Measurements from ENCODE around the gene MAP1LC3B2. TPM values are rescaled to one million over a fixed set of nuclear protein-coding genes. Genes with fewer than 3 reads are reported as not detected.

Gene MAP1LC3B2
- total and polyA plus RNA-seq, 2 of the 8 experiments (the other 6 are each of a cell fraction or from before 2014, with no cell fraction given): 0.39 to 1.5 TPM

- Histone ChIP-seq H3K4me1 (replicated peaks in 1 of 4; ENCODE audit: control insufficient read depth in 3 of 4, insufficient read depth in 4 of 4, low read length in 3 of 4) (peaks cover 0 to 11% (median 9%) of the 10 kb centered on the region in 4 experiments; a peak in 6 of 7 replicates), H2BK20ac (ENCODE audit: low read length) (peak overlapping the region; percentile 51; the same call in 1 of the 2 replicates), H3K4ac (replicated peaks; ENCODE audit: insufficient read length, low read depth, low read length) (no peak overlapping the region), H4K91ac (replicated peaks; ENCODE audit: insufficient read length, low read length) (peak overlapping the region; percentile 18), H3K9me3 (ENCODE audit: insufficient read depth in 2 of 2, low read depth in 1 of 2, low read length in 1 of 2) (0 out of 4 replicates have a peak, but pooled peaks cover 0 to 2% of the 10 kb centered on the region in 2 experiments), H2AFZ (ENCODE audit: low read length) (0 out of 2 replicates have a peak overlapping the region, but pooled peaks have one; percentile 18), H3K36me3 (ENCODE audit: control insufficient read depth in 2 of 4, insufficient read depth in 4 of 4, low read length in 3 of 4) (no peaks in the 10 kb centered on the region), H3K4me2 (ENCODE audit: insufficient read depth in 1 of 2, low read depth in 2 of 2, low read length in 2 of 2) (no peak overlapping the region; a peak in 1 of 4 replicates), H3K79me2 (ENCODE audit: control insufficient read depth in 1 of 2, insufficient read depth in 2 of 2, low read length in 2 of 2) (no peaks in the 10 kb centered on the region), H2BK120ac (replicated peaks; ENCODE audit: low read depth, low read length) (peak overlapping the region; percentile 1), H3K79me1 (ENCODE audit: low read depth, low read length) (no peaks in the 10 kb centered on the region), H3K4me3 (ENCODE audit: extremely low read depth in 1 of 4, insufficient read depth in 2 of 4, low read depth in 3 of 4, low read length in 4 of 4) (no peak overlapping the region), H4K20me1 (replicated peaks in 1 of 2; ENCODE audit: control insufficient read depth in 1 of 2, insufficient read depth in 2 of 2, low read length in 2 of 2) (no peaks in the 10 kb centered on the region), H3K27ac (ENCODE audit: low read depth, low read length) (no peak overlapping the region), H3K9ac (replicated peaks in 1 of 4; ENCODE audit: extremely low read depth in 1 of 4, low read depth in 3 of 4, low read length in 3 of 4) (no peak overlapping the region), H3K14ac (ENCODE audit: insufficient read length) (no peak overlapping the region), H2BK12ac (ENCODE audit: low read depth, low read length) (peak overlapping the region; percentile 18; the same call in 1 of the 2 replicates), H4K8ac (ENCODE audit: extremely low read depth, insufficient read depth, low read length) (no peak overlapping the region), H2BK15ac (ENCODE audit: low read length) (no peak overlapping the region), H4K5ac (ENCODE audit: insufficient read length, low read depth, low read length) (no peak overlapping the region), H3K23me2 (ENCODE audit: low read depth, low read length) (no peaks in the 10 kb centered on the region), H2BK5ac (ENCODE audit: low read depth, low read length) (0 out of 2 replicates have a peak overlapping the region, but pooled peaks have one; percentile 27), H3K23ac (ENCODE audit: insufficient read length) (no peak overlapping the region), H3K18ac (ENCODE audit: extremely low read depth, low read length) (no peak overlapping the region; the same call in 1 of the 2 replicates), H2AK5ac (ENCODE audit: low read depth, low read length) (no peak overlapping the region), H3K56ac (replicated peaks; ENCODE audit: insufficient read length, low read depth, low read length) (no peak overlapping the region), H3K27me3 (replicated peaks in 1 of 4; ENCODE audit: control insufficient read depth in 3 of 4, extremely low read depth in 1 of 4, insufficient read depth in 3 of 4, low read length in 3 of 4) (no peaks in the 10 kb centered on the region)
- DNase-seq (ENCODE audit: low read depth in 1 of 2, low spot score in 2 of 2) (no peak), FAIRE-seq (no peak)
- 79% methylated on average over 22 of the region's 22 CpGs; no CpG with 5 or more reads in 1 of the 2 experiments for WGBS, 2 experiments (ENCODE audit: extremely low coverage in 1 of 2, insufficient coverage in 1 of 2, insufficient read length in 1 of 2, insufficient replicate concordance in 2 of 2, low coverage in 1 of 2, low lambda C conversion rate in 2 of 2, missing lambda C conversion rate in 1 of 2)
- CTCF ChIA-PET (ENCODE audit: partially characterized antibody): interaction anchor here (1.1 kb wide), 1 partner anchor 83 kb away, joined by 4 read pairs; no protein-coding TSS in a partner anchor
- POLR2A ChIA-PET (ENCODE audit: partially characterized antibody): no interaction called here
- TF ChIP-seq USF2 (IDR thresholded peaks at IDR 0.05; ENCODE audit: low read length): no peak
These were observed 45.9 kb downstream of the MAP1LC3B2 start for GRCh38 chr12:116604951-116605641.

Data from H1 (cell line).